ENCODE measurements around the gene FKBP5. TPM values are rescaled to one million over a fixed set of nuclear protein-coding genes. Genes with fewer than 3 reads are reported as not detected.

Gene FKBP5
- 23.7 and 48.2 TPM in 2 replicates for total RNA-seq

GRCh38 chr6:35688605-35689322, at the start of gene FKBP5:
FKBP5 (minus strand) TSS chr6:35688915; CDS start chr6:35642824, 46,091 bp downstream.

GRCh38 chr6:35736982-35737412, 48.3 kb upstream of the FKBP5 start, which contains the start of gene ARMC12:
ARMC12 (plus strand) TSS chr6:35737032; CDS start chr6:35737109, 77 bp downstream.

Other genes with a start within 250 kb of the FKBP5 start
- 5.6 and 7.1 TPM in 2 replicates for gene FANCE, start 236.6 kb downstream of the FKBP5 start, total RNA-seq
- 2,080 and 2,352 TPM in 2 replicates for gene RPL10A, start 220.5 kb downstream of the FKBP5 start, total RNA-seq
- gene TEAD3, start 191.8 kb downstream of the FKBP5 start, total RNA-seq: 0.27 and 1.6 TPM in 2 replicates
- not detected in 2 replicates for gene TULP1, start 176.0 kb downstream of the FKBP5 start, total RNA-seq
- gene ARMC12, start 48.1 kb upstream of the FKBP5 start, total RNA-seq: 0.09 and 0.19 TPM in 2 replicates
- gene CLPSL2, start 87.7 kb upstream of the FKBP5 start, total RNA-seq: not detected in 2 replicates
- gene CLPSL1, start 92.1 kb upstream of the FKBP5 start, total RNA-seq: not detected in 2 replicates
- gene CLPS, start 108.4 kb upstream of the FKBP5 start, total RNA-seq: not detected in 2 replicates
- gene LHFPL5, start 116.4 kb upstream of the FKBP5 start, total RNA-seq: not detected in 2 replicates
- gene SRPK1, start 232.2 kb upstream of the FKBP5 start, total RNA-seq: 64.8 and 68.9 TPM in 2 replicates